ENCODE data around the gene OCIAD1.

- TF ChIP-seq, protein P1, sequence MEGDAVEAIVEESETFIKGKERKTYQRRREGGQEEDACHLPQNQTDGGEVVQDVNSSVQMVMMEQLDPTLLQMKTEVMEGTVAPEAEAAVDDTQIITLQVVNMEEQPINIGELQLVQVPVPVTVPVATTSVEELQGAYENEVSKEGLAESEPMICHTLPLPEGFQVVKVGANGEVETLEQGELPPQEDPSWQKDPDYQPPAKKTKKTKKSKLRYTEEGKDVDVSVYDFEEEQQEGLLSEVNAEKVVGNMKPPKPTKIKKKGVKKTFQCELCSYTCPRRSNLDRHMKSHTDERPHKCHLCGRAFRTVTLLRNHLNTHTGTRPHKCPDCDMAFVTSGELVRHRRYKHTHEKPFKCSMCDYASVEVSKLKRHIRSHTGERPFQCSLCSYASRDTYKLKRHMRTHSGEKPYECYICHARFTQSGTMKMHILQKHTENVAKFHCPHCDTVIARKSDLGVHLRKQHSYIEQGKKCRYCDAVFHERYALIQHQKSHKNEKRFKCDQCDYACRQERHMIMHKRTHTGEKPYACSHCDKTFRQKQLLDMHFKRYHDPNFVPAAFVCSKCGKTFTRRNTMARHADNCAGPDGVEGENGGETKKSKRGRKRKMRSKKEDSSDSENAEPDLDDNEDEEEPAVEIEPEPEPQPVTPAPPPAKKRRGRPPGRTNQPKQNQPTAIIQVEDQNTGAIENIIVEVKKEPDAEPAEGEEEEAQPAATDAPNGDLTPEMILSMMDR (IDR thresholded peaks at IDR 0.05) = no peak
- TF ChIP-seq POLR2A (IDR thresholded peaks at IDR 0.05) = no peak
These were observed 34.5 kb upstream of the OCIAD1 start for GRCh38 chr4:48796191-48796926.

All from adrenal gland (tissue), 5 donors.